ENCODE results near the gene VEGFA.

Gene VEGFA

GRCh38 chr6:43819958-43820357 lies 49.9 kb downstream of the VEGFA start:
- Histone ChIP-seq H3K4me1 (peaks cover 0 to 42% (median 7%) of the 10 kb centered on the region in 10 experiments; a peak in 12 of 20 replicates), H3K4me2 (no peak overlapping the region), H3K4me3 (no peak overlapping the region), H3K9me3 (replicated peaks in 1 of 11) (no peaks in the 10 kb centered on the region), H3K27me3 (no peaks in the 10 kb centered on the region), H3K9ac (no peak overlapping the region), H4K20me1 (no peaks in the 10 kb centered on the region), H3K27ac (no peak overlapping the region), H3K36me3 (no peaks in the 10 kb centered on the region)
- no peak for TF ChIP-seq Cebpa-rat (IDR thresholded peaks at IDR 0.05)

GRCh38 chr6:43820486-43820885 lies 50.5 kb downstream of the VEGFA start:
- Histone ChIP-seq H3K4me1 (peaks cover 0 to 42% (median 7%) of the 10 kb centered on the region in 10 experiments; a peak in 12 of 20 replicates), H3K27ac (no peak overlapping the region), H3K4me2 (no peak overlapping the region), H3K9ac (no peak overlapping the region), H3K27me3 (no peaks in the 10 kb centered on the region), H4K20me1 (no peaks in the 10 kb centered on the region), H3K4me3 (no peak overlapping the region), H3K36me3 (no peaks in the 10 kb centered on the region), H3K9me3 (replicated peaks in 1 of 11) (no peaks in the 10 kb centered on the region)
- TF ChIP-seq Cebpa-rat (IDR thresholded peaks at IDR 0.05), result no peak

- Histone ChIP-seq H3K9me3 (replicated peaks in 1 of 11) (no peaks in the 10 kb centered on the region), H3K4me2 (no peak overlapping the region)
These were observed 51.3 kb downstream of the VEGFA start for GRCh38 chr6:43821101-43821886.

GRCh38 chr6:43823390-43823789 lies 53.4 kb downstream of the VEGFA start:
- H3K4me1 ChIP-seq, result peaks cover 6 to 24% (median 8%) of the 10 kb centered on the region in 10 experiments; a peak in 17 of 20 replicates
- H3K9ac ChIP-seq, result no peak overlapping the region
- H3K27ac ChIP-seq, result no peak overlapping the region

More at GRCh38 chr6:43821101-43821886, 51.3 kb downstream of the VEGFA start:
- peaks cover 0 to 37% (median 7%) of the 10 kb centered on the region in 10 experiments; a peak in 11 of 20 replicates for H3K4me1 ChIP-seq
- H3K27me3 ChIP-seq, result no peaks in the 10 kb centered on the region
- no peak overlapping the region for H3K9ac ChIP-seq
- H3K4me3 ChIP-seq, result no peak overlapping the region
- no peaks in the 10 kb centered on the region for H3K36me3 ChIP-seq
- no peaks in the 10 kb centered on the region for H4K20me1 ChIP-seq
- TF ChIP-seq Cebpa-rat (IDR thresholded peaks at IDR 0.05), result no peak
- no peak overlapping the region for H3K27ac ChIP-seq

GRCh38 chr6:43823879-43824702 lies 54.1 kb downstream of the VEGFA start:
- H3K27ac ChIP-seq, result no peak overlapping the region
- no peaks in the 10 kb centered on the region for H3K9me3 ChIP-seq (replicated peaks in 1 of 11)
- H3K36me3 ChIP-seq, result no peaks in the 10 kb centered on the region
- H3K27me3 ChIP-seq, result no peaks in the 10 kb centered on the region
- peak overlapping the region in 6 of 11 experiments; percentile 1 to 34 (median 18); a peak in 6 of 22 replicates for H3K4me2 ChIP-seq
- no peak for TF ChIP-seq Cebpa-rat (IDR thresholded peaks at IDR 0.05)
- H3K4me1 ChIP-seq, result peaks cover 6 to 21% (median 8%) of the 10 kb centered on the region in 10 experiments; a peak in 17 of 20 replicates
- 0 out of 22 replicates have a peak overlapping the region, but pooled peaks of 1 of the 11 experiments have one; percentile 5 for H3K9ac ChIP-seq
- H3K4me3 ChIP-seq, result no peak overlapping the region
- H4K20me1 ChIP-seq, result no peaks in the 10 kb centered on the region

More at GRCh38 chr6:43823390-43823789, 53.4 kb downstream of the VEGFA start:
- Histone ChIP-seq H3K27me3 (no peaks in the 10 kb centered on the region), H3K4me3 (no peak overlapping the region), H3K9me3 (replicated peaks in 1 of 11) (no peaks in the 10 kb centered on the region), H4K20me1 (no peaks in the 10 kb centered on the region), H3K36me3 (no peaks in the 10 kb centered on the region), H3K4me2 (no peak overlapping the region)
- TF ChIP-seq Cebpa-rat (IDR thresholded peaks at IDR 0.05), result no peak

- Histone ChIP-seq H4K20me1 (no peaks in the 10 kb centered on the region), H3K4me2 (peak overlapping the region in 4 of 11 experiments; percentile 5 to 34 (median 18); a peak in 3 of 22 replicates), H3K9me3 (replicated peaks in 1 of 11) (no peaks in the 10 kb centered on the region), H3K27ac (no peak overlapping the region), H3K4me1 (peaks cover 6 to 15% (median 8%) of the 10 kb centered on the region in 10 experiments; a peak in 17 of 20 replicates), H3K36me3 (no peaks in the 10 kb centered on the region), H3K4me3 (no peak overlapping the region), H3K9ac (no peak overlapping the region), H3K27me3 (no peaks in the 10 kb centered on the region)
- no peak for TF ChIP-seq Cebpa-rat (IDR thresholded peaks at IDR 0.05)
These were observed 54.7 kb downstream of the VEGFA start for GRCh38 chr6:43824703-43825064.

GRCh38 chr6:43825187-43826115 lies 55.4 kb downstream of the VEGFA start:
- Histone ChIP-seq H3K9me3 (replicated peaks in 1 of 11) (no peaks in the 10 kb centered on the region), H3K27me3 (no peaks in the 10 kb centered on the region), H3K9ac (no peak overlapping the region), H3K4me2 (no peak overlapping the region), H3K27ac (no peak overlapping the region), H3K4me1 (peaks cover 6 to 14% (median 8%) of the 10 kb centered on the region in 10 experiments; a peak in 17 of 20 replicates), H3K4me3 (no peak overlapping the region), H4K20me1 (no peaks in the 10 kb centered on the region), H3K36me3 (no peaks in the 10 kb centered on the region)
- no peak for TF ChIP-seq Cebpa-rat (IDR thresholded peaks at IDR 0.05)

GRCh38 chr6:43826730-43827129 lies 56.7 kb downstream of the VEGFA start:
- Histone ChIP-seq H4K20me1 (no peaks in the 10 kb centered on the region), H3K27me3 (no peaks in the 10 kb centered on the region), H3K4me3 (no peak overlapping the region), H3K9ac (no peak overlapping the region), H3K27ac (no peak overlapping the region), H3K9me3 (replicated peaks in 1 of 11) (no peaks in the 10 kb centered on the region), H3K4me1 (peaks cover 7 to 14% (median 11%) of the 10 kb centered on the region in 10 experiments; a peak in 19 of 20 replicates), H3K36me3 (no peaks in the 10 kb centered on the region), H3K4me2 (no peak overlapping the region)
- no peak for TF ChIP-seq Cebpa-rat (IDR thresholded peaks at IDR 0.05)

All from BLaER1 treated with 17β-estradiol and CSF1 and Interleukin-3, amounts not matched to agents 10 nM and 100 nM (cell line).